HepG2 (cell line): Measurements from ENCODE around the gene WBP1. TPM values are rescaled to one million over a fixed set of nuclear protein-coding genes. Genes with fewer than 3 reads are reported as not detected.

Source experiments
- CHCHD3 ChIP-seq: sonication (generic); formaldehyde crosslinking; IDR thresholded peaks from 2 replicates; pipeline ENCODE4 v1.8.0; 2022; ENCODE audit warnings: mild to moderate bottlenecking, missing genetic modification reagents, moderate library complexity
- MBNL3 ChIP-seq: fragments of 250-450 bp; sonication (Bioruptor Pico); conservative IDR thresholded peaks from 2 replicates; pipeline ENCODE4 v1.8.0; 2022; ENCODE audit warnings: mild to moderate bottlenecking, inconsistent platforms
- MTA1 ChIP-seq: sonication (generic); formaldehyde crosslinking; IDR thresholded peaks from 2 replicates; pipeline ENCODE4 v1.4.0; 2020; ENCODE audit warnings: missing genetic modification reagents, mild to moderate bottlenecking, borderline replicate concordance
- PAF1 ChIP-seq: IDR thresholded peaks from 2 replicates; pipeline ENCODE4 v1.6.1; 2016; ENCODE audit warnings: missing genetic modification reagents, missing compliant biosample characterization
- POLR2AphosphoS5 ChIP-seq: IDR thresholded peaks from 2 replicates; pipeline ENCODE4 v1.6.1; 2012; ENCODE audit warnings: low read depth, low read length
- RBM39 ChIP-seq: fragments of 200-400 bp; formaldehyde crosslinking; IDR thresholded peaks from one replicate; pipeline ENCODE4 v1.6.1; 2018; ENCODE audit warnings: antibody characterized with exemption, mild to moderate bottlenecking, low read depth, low read length; ENCODE audit not compliant: poor library complexity, severe bottlenecking
- SUZ12 ChIP-seq: fragments of 150-350 bp; IDR thresholded peaks from 2 replicates; pipeline ENCODE4 v1.6.1; 2014; ENCODE audit warnings: low read depth, low read length
- TAF1 ChIP-seq: sonication (generic); formaldehyde crosslinking; IDR thresholded peaks from 2 replicates; pipeline ENCODE4 v1.4.0; 2020; ENCODE audit warnings: missing genetic modification reagents
- TBL1XR1 ChIP-seq: fragments of 150-350 bp; IDR thresholded peaks from 2 replicates; pipeline ENCODE4 v1.6.1; 2014; ENCODE audit warnings: borderline replicate concordance, low read length; ENCODE audit not compliant: partially characterized antibody
- ZFP1 ChIP-seq: IDR thresholded peaks from 2 replicates; pipeline ENCODE4 v1.6.1; 2016
- ZNF138 ChIP-seq: sonication (generic); formaldehyde crosslinking; IDR thresholded peaks from 2 replicates; pipeline ENCODE4 v1.5.0; 2020; ENCODE audit warnings: mild to moderate bottlenecking, low read depth, missing genetic modification reagents
- ZNF703 ChIP-seq: sonication (generic); formaldehyde crosslinking; IDR thresholded peaks from 2 replicates; pipeline ENCODE4 v1.5.1; 2020; ENCODE audit warnings: missing genetic modification reagents, mild to moderate bottlenecking, moderate library complexity, borderline replicate concordance
- polyA plus RNA-seq, 8 experiments: library from polyadenylated mRNA; depleted of rRNA in 3 of 8; stranded (reverse) in 7 of 8; unstranded in 1 of 8; fragments of >200 nt; fragmentation: Illumina TruSeq in 4 of 8; extraction: Trizol in 4 of 8; gene quantifications; 2 replicates each; pipeline versions ENCODE4 v1.2.1 to v1.2.3, GENCODE V29; 2011 to 2016; ENCODE audit warnings: low read depth in 4 of 8, missing spikeins in 1 of 8, mixed read lengths in 1 of 8; ENCODE audit not compliant: insufficient read depth in 1 of 8
- total RNA-seq, 5 experiments: library from RNA; depleted of rRNA; stranded (reverse); fragments of >200 nt; fragmentation: Illumina TruSeq; extraction: Trizol; gene quantifications; 2 replicates each; pipeline ENCODE4 v1.2.3, GENCODE V29; 2016; ENCODE audit warnings: low read depth in 1 of 5
- TF ChIP-seq, protein P1 (sequence below), 2 experiments: fragments of 450-650 bp in 1 of 2; sonication (generic) in 1 of 2; formaldehyde crosslinking in 1 of 2; IDR thresholded peaks; 2 replicates each; pipeline versions ENCODE4 v1.6.1 to v1.8.0; 2016 to 2022; ENCODE audit warnings: antibody characterized with exemption in 1 of 2, mild to moderate bottlenecking in 1 of 2, missing genetic modification reagents in 1 of 2
- TF ChIP-seq, protein P2 (sequence below): sonication (generic); formaldehyde crosslinking; IDR thresholded peaks from 2 replicates; pipeline ENCODE4 v1.8.1; 2023; ENCODE audit warnings: missing genetic modification reagents, inconsistent platforms, borderline replicate concordance
- TF ChIP-seq, protein P3 (sequence below): sonication (generic); formaldehyde crosslinking; IDR thresholded peaks from 2 replicates; pipeline ENCODE4 v1.5.1; 2020; ENCODE audit warnings: mild to moderate bottlenecking, missing genetic modification reagents

Gene WBP1
- total and polyA plus RNA-seq, 2 of the 13 experiments (the other 11 are each of a cell fraction or from before 2014, with no cell fraction given) = 38.8 to 85.7 TPM

DNA sequence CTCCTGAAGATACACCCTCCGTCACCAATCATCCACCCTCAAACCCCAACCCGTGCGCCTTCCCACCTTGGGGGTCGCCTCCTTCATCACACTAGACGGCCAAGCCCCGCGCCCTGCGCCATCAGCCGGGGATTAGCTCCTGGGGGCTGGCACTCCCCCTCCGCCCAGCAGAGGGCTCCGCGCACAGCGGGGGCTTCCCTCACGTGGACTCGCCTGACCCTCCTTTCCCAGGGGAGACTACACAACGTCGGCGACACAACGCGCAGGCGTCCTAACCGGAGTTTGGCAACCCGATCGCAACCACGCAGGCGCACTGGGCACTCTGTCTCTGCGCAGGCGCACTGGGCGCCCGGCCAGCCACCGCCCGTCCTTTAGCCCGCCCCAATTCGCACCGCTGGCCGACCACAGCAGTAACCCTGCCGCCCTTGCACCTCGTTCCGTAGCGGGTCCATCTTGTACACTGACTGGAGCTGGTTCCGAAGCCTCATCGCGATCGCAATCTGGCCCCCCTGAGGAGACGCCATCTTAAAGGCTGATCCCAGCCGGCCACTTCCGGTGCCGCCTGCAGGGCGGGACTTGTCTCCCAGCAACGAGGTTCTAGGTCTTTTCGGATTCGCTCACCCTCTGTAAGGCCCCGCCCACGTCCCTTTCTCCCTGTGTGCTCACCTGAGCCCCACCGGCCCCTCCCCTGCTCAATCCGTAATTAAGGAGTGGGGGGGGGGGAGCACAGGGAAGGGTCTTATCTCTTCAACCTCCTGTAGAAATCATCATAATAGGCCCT is 49.1 kb downstream of the WBP1 start, which contains the start of gene PCGF1 (continued):
- 0 out of 2 replicates have a peak, but pooled peaks have one; percentile 84 for TF ChIP-seq ZNF138 (CRISPR knock-in tag)
- TF ChIP-seq TAF1 (CRISPR knock-in tag) = peak; percentile 91
- no peak for TF ChIP-seq SUZ12
- peak; percentile 61 for TF ChIP-seq CHCHD3
- TF ChIP-seq POLR2AphosphoS5 = peak; percentile 74
- TF ChIP-seq ZNF703 (CRISPR knock-in tag) = no peak
- peak; percentile 86 for TF ChIP-seq RBM39
- TF ChIP-seq, protein P1, sequence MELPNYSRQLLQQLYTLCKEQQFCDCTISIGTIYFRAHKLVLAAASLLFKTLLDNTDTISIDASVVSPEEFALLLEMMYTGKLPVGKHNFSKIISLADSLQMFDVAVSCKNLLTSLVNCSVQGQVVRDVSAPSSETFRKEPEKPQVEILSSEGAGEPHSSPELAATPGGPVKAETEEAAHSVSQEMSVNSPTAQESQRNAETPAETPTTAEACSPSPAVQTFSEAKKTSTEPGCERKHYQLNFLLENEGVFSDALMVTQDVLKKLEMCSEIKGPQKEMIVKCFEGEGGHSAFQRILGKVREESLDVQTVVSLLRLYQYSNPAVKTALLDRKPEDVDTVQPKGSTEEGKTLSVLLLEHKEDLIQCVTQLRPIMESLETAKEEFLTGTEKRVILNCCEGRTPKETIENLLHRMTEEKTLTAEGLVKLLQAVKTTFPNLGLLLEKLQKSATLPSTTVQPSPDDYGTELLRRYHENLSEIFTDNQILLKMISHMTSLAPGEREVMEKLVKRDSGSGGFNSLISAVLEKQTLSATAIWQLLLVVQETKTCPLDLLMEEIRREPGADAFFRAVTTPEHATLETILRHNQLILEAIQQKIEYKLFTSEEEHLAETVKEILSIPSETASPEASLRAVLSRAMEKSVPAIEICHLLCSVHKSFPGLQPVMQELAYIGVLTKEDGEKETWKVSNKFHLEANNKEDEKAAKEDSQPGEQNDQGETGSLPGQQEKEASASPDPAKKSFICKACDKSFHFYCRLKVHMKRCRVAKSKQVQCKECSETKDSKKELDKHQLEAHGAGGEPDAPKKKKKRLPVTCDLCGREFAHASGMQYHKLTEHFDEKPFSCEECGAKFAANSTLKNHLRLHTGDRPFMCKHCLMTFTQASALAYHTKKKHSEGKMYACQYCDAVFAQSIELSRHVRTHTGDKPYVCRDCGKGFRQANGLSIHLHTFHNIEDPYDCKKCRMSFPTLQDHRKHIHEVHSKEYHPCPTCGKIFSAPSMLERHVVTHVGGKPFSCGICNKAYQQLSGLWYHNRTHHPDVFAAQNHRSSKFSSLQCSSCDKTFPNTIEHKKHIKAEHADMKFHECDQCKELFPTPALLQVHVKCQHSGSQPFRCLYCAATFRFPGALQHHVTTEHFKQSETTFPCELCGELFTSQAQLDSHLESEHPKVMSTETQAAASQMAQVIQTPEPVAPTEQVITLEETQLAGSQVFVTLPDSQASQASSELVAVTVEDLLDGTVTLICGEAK (IDR thresholded peaks at IDR 0.05) = no peak
- TF ChIP-seq, protein P1 (CRISPR knock-in tag; IDR thresholded peaks at IDR 0.05) = no peak
- TF ChIP-seq, protein P2, sequence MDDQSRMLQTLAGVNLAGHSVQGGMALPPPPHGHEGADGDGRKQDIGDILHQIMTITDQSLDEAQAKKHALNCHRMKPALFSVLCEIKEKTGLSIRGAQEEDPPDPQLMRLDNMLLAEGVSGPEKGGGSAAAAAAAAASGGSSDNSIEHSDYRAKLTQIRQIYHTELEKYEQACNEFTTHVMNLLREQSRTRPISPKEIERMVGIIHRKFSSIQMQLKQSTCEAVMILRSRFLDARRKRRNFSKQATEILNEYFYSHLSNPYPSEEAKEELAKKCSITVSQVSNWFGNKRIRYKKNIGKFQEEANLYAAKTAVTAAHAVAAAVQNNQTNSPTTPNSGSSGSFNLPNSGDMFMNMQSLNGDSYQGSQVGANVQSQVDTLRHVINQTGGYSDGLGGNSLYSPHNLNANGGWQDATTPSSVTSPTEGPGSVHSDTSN (CRISPR knock-in tag) = no peak
- peak; percentile 81; the same call in 1 of the 2 replicates for TF ChIP-seq MTA1 (CRISPR knock-in tag)
- TF ChIP-seq TBL1XR1 = peak; percentile 29
- TF ChIP-seq, protein P3, sequence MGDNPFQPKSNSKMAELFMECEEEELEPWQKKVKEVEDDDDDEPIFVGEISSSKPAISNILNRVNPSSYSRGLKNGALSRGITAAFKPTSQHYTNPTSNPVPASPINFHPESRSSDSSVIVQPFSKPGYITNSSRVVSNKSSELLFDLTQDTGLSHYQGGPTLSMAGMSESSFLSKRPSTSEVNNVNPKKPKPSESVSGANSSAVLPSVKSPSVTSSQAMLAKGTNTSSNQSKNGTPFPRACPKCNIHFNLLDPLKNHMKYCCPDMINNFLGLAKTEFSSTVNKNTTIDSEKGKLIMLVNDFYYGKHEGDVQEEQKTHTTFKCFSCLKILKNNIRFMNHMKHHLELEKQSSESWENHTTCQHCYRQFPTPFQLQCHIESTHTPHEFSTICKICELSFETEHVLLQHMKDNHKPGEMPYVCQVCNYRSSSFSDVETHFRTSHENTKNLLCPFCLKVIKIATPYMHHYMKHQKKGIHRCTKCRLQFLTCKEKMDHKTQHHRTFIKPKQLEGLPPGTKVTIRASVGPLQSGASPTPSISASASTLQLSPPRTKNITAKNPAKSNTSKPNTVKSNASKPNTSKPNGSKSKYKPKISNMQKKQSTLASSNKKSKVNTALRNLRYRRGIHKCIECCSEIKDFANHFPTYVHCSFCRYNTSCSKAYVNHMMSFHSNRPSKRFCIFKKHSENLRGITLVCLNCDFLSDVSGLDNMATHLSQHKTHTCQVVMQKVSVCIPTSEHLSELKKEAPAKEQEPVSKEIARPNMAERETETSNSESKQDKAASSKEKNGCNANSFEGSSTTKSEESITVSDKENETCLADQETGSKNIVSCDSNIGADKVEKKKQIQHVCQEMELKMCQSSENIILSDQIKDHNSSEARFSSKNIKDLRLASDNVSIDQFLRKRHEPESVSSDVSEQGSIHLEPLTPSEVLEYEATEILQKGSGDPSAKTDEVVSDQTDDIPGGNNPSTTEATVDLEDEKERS = peak; percentile 74; the same call in 1 of the 2 replicates
- TF ChIP-seq PAF1 (CRISPR knock-in tag) = no peak
- TF ChIP-seq MBNL3 (CRISPR knock-in tag) = no peak; the same call in 1 of the 2 replicates
- no peak for TF ChIP-seq ZFP1 (CRISPR knock-in tag)
